ENCODE results near the gene PDE2A. TPM values are rescaled to one million over a fixed set of nuclear protein-coding genes. Genes with fewer than 3 reads are reported as not detected.

The PDE2A gene
- total and polyA plus RNA-seq, 10 of the 15 experiments (the other 5 are each of a cell fraction or from before 2014, with no cell fraction given), result 0.06 to 0.15 (median 0.11) TPM; not detected in 6

GRCh38 chr11:72695354-72695753, 21.1 kb upstream of the PDE2A start (continued):
- TF ChIP-seq SUZ12 (IDR thresholded peaks at IDR 0.05; ENCODE audit: unreplicated experiment) (no peak), PKNOX1 (IDR thresholded peaks at IDR 0.05) (no peak), ELK1 (IDR thresholded peaks at IDR 0.05; ENCODE audit: low read depth, low read length) (no peak)

GRCh38 chr11:72693271-72693968, 19.2 kb upstream of the PDE2A start:
- no peak overlapping the region for H3K9ac ChIP-seq (ENCODE audit: control insufficient read depth, insufficient read depth, low read length)
- no peak overlapping the region for H3K4me3 ChIP-seq
- intact Hi-C loops (cut with micrococcal nuclease; ENCODE audit: unreplicated experiment), result no loop called here
- no peaks in the 10 kb centered on the region for H3K4me1 ChIP-seq (ENCODE audit: control insufficient read depth, insufficient read depth, low read length)
- FAIRE-seq, result no peak
- no peaks in the 10 kb centered on the region for H3K27me3 ChIP-seq (replicated peaks in 1 of 2; ENCODE audit: control insufficient read depth in 2 of 2, insufficient read depth in 2 of 2, low read length in 1 of 2)
- ATAC-seq, result no peak
- RAD21 ChIA-PET (ENCODE audit: unreplicated experiment), result no interaction called here
- 98% methylated on average over 19 of the region's 19 CpGs for WGBS (ENCODE audit: insufficient coverage, insufficient replicate concordance, low lambda C conversion rate, missing lambda C conversion rate)
- no peak overlapping the region for H3K4me2 ChIP-seq (ENCODE audit: control insufficient read depth, insufficient read depth)
- CTCF ChIA-PET, result no interaction called here
- no peak for DNase-seq (ENCODE audit: low read depth, low spot score)
- POLR2A ChIA-PET, result no interaction called here
- no peak overlapping the region for H3K27ac ChIP-seq (ENCODE audit: control insufficient read depth, insufficient read depth)
- no TSS peak for BruUV-seq (replicated peaks)
- peaks cover 43 to 44% of the 10 kb centered on the region in 2 experiments for H3K36me3 ChIP-seq (ENCODE audit: control insufficient read depth in 2 of 2, insufficient read depth in 2 of 2, low read length in 1 of 2)
- H3K9me3 ChIP-seq (replicated peaks; ENCODE audit: control insufficient read depth, insufficient read depth, low read length), result no peaks in the 10 kb centered on the region
- no peaks in the 10 kb centered on the region for H3K79me2 ChIP-seq (ENCODE audit: control insufficient read depth, insufficient read depth, low read length)
- H4K20me1 ChIP-seq (ENCODE audit: control insufficient read depth, insufficient read depth), result no peaks in the 10 kb centered on the region
- in situ Hi-C loops (cut with MboI), result no loop called here
- SMC1A ChIA-PET (ENCODE audit: uncharacterized antibody, unreplicated experiment), result interaction anchor here (1.0 kb wide), 1 partner anchor 11 kb away, joined by 3 read pairs; no protein-coding TSS in a partner anchor
- H2AFZ ChIP-seq (ENCODE audit: control insufficient read depth, low read depth, low read length), result no peak overlapping the region
- TF ChIP-seq NFYA (IDR thresholded peaks at IDR 0.05; ENCODE audit: borderline replicate concordance, low read depth, low read length) (no peak), CTCF (IDR thresholded peaks at IDR 0.05 in 2 of 3, conservative IDR thresholded peaks at IDR 0.05 in 1 of 3; ENCODE audit: control insufficient read depth in 2 of 3, extremely low read depth in 1 of 3, insufficient read depth in 1 of 3, low read depth in 3 of 3, low read length in 3 of 3) (0 out of 6 replicates have a peak, but pooled peaks of 1 of the 3 experiments have one; percentile 8), PAX8 (IDR thresholded peaks at IDR 0.05) (no peak), ZBTB33 (IDR thresholded peaks at IDR 0.05) (0 out of 2 replicates have a peak, but pooled peaks have one; percentile 38), CBX3 (IDR thresholded peaks at IDR 0.05; ENCODE audit: borderline replicate concordance, low read depth) (no peak), MTA3 (IDR thresholded peaks at IDR 0.05; ENCODE audit: borderline replicate concordance, low read length) (no peak), KAT2A (conservative IDR thresholded peaks at IDR 0.05; ENCODE audit: control insufficient read depth, low read depth, low read length) (no peak), GABPA (IDR thresholded peaks at IDR 0.05; ENCODE audit: low read depth) (no peak), E2F8 (IDR thresholded peaks at IDR 0.05; ENCODE audit: low read depth, partially characterized antibody) (no peak)
